DND-41 (cell line): ENCODE data around the gene CLEC18A.

Source experiments
- CTCF ChIP-seq: IDR thresholded peaks from 2 replicates; pipeline ENCODE4 v1.5.1; 2012; ENCODE audit warnings: borderline replicate concordance, low read length, moderate library complexity, mild to moderate bottlenecking; ENCODE audit not compliant: poor library complexity, severe bottlenecking; ENCODE audit errors: extremely low read depth
- EZH2 ChIP-seq: IDR thresholded peaks from 3 replicates; pipeline ENCODE4 v1.6.1; 2012; ENCODE audit warnings: borderline replicate concordance, low read depth, mild to moderate bottlenecking, moderate library complexity, low read length, inconsistent platforms; ENCODE audit not compliant: severe bottlenecking

- TF ChIP-seq CTCF (no peak), EZH2 (no peak)
Measured at GRCh38 chr16:69941251-69942098, 9.7 kb upstream of the CLEC18A start.
